GM18870 (cell line): ENCODE results near the gene WIPF3.
A peak's percentile ranks its signal among the peaks of the same experiment; 100 is the strongest.
"Not testable (repeated sequence)": the region's sequence is repeated elsewhere in the genome, so short reads cannot be mapped to it uniquely, and the experiment has no call there.

Source experiments
- ATAC-seq: cut with Tn5 transposase; IDR thresholded peaks from one replicate; pipeline ENCODE4 v1.9.1; 2021; ENCODE audit warnings: moderate library complexity; ENCODE audit not compliant: unreplicated experiment

WIPF3 gene

DNA sequence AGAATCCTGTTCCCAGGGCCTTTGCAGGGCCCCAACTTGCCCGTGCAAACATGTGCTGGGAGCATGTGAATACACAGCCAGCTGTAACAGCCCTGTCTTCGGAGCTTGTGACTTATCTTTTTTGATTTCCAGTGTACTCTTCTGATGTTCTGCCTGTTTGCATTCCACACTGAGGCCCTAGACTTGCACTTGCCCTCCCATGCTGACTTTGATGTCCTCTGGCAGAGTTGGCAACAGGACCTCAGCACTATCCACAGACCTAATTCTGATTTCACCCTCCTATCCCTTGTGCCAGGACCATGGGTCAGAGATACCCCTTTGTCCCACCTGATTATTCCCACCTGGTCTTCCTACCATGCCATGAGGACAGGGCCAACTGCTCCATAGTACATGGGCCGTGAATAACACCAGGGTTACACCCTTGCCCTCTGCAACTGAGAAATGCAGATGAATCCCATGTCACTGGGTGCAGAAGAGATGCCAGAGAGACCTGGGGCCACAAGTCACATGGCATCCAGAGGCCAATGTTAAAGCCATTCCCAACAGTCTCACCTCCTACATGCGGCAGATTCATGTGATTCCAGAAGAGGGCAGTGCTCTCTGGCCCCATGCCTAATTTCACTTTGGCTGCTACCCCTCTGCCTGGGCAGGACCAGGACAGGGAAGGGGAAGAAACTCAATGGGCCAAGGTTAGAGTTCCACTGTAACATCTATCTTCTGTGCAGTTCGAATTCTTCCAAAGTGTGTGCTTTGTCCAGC lies 140.3 kb downstream of the WIPF3 start:
- no peak for ATAC-seq

DNA sequence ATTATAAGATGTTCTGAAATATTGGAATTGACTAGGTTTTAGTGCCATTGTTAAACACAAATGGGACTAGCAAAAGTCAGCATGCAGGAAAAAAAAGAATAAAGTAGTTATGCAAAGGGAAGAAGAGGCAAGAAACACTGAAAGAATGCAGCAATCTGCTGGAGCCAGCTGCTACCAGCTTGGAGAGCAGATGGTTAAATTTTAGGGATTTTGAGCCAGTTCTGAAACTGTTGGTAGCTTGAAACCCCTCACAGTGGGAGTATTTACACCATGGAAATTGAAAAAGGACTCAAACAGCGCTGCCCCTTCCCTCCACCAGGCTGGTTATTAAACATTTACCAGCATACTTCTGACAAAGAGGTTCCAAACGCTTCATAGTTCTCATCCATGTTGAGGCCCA lies 142.3 kb downstream of the WIPF3 start:
- ATAC-seq: no peak

DNA sequence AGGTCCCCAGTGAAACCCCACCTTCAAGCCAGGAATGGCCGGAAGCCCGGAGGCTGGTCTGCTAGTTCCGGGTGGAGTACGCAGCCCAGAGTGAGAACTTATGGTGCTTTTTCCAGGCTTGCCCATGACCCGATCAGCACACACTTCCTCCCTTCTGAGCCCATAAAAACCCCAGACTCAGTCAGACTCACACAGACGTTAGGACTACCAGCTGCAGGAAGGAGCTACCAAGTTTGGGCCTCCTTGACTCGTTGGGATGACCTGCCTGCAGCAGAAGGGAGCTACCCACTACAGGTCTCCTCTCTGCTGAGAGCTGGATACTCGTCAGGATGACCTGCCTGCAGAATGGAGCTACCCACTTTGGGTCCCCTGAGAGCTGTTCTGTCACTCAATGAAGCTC lies 144.2 kb downstream of the WIPF3 start:
- ATAC-seq: no peak

DNA sequence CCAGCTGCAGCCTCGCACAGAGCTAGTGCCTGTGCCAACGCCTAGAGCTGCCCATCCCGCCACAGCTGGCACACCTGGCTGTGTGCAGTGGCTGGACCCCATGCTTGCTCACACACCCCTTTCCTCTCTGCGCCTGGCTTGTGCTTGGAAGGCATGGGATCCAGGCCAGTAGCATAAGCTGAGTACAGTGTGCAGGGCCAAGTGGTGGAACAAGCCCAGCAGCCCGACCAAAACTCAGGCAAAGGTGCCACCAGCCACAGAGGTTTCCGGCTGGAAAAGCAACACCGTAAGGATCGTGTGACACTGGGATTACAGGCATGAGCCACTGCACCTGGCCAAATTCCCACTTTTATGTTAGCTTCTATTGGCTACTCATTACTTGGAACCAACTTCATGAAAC lies 144.9 kb downstream of the WIPF3 start:
- no peak for ATAC-seq

DNA sequence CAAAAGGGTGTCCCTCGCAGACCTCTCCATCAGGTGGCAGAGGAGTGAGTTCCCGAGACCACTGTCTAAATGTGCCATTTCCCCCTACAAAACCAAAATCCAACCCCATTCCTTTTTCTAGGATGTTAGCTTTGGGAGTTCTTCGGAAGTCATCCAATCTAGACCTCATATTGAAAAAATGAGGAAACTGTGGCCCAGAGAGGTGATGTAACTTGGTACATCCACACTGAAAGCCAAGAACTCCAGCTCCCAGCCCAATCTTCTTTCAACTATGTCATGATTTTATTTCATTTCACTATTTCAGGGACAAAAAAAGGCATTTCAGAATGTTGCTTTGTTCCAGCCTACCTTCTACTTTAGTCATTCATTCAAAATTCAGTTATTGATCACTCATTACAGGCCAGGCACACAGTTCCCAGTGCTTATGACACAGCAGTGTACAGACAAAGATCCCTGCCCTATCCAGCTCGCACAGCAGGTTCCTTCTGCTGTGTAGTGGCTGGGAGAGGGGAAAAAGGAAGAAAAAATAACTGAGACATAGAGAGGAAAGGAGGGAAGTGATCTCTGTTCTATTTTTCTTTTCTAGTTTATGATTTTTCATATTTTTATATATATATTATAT lies 147.5 kb downstream of the WIPF3 start:
- no peak for ATAC-seq

DNA sequence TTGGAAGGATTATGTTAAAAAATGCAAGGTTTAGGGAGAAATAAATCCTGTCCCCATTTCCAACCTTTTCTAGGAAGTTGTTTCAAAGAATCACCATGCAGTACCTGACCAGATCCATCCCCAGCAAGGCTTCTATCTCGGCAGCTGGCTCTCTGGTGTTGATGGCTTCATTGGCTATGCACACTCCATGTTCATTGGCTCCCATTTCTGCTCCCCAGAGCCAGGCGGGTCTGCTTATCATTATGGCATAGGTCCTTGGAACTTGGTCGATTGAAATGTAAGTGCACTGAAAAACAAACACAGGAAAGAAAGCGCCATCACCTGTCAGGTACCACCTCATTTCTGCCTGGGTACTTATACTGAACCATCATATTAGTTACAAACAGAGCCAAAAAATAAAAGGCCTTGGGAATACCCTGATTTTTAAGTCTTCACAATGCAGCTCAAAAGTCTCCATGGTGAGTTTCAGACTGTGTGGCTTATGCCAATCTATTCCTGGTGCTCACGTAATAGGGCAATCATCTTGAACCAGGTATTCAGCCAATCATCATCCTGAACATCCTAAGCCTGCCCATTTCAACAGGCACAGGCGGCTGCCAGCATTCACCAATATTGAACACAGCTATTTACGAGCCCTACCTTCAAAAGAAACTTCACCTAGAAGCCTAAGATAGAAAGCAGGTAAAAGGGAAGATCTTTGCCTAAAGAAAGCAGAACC lies 148.9 kb downstream of the WIPF3 start:
- ATAC-seq: no peak

DNA sequence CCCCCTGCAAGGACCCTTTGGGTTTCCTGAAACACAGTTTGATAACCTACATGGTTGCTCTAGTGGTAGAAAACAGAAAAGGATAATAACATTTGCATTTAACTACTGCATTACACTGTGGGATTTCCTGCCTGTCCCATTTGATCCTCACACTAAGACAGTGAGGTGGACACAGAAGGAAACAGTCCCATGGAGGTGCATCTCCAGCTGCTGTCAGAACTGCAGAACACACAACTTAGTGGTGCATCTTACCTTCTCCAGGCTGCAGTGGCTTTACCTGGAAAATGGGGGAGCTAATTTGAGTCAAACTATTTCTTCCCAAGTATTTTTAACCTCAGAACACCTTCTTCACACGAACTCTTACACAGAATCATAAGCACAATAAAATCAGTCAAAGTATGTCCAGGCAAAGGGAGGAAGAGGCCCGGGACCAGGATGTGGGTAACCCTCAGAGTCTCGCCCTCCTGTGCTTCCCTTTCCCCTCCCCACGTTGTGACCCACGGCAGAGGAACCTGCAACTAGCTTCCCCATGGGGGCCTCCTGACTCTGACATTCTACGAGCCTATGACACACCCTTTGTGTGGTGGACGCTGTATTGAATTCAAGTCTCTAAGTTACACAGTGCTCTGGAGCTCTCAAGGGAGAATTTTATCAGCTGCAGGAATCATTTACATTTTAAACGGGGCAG lies 149.6 kb downstream of the WIPF3 start:
- ATAC-seq: peak; percentile 67

DNA sequence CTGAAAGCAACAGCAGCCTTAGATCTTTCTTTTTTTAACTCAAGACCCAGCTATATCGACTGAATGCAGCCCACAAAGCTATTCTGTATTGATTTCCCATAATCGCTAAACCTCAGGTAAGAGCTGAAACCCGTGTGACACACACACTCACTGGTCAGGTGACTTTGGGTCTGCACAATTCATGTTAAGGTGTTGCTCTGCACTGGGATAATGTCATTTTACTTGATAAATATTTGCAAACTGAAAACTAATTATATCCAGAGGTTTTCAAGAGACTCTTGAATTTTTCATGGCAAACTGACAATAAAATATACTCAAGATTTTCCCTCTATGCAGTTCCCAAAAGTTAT lies 150.2 kb downstream of the WIPF3 start:
- peak; percentile 17 for ATAC-seq

DNA sequence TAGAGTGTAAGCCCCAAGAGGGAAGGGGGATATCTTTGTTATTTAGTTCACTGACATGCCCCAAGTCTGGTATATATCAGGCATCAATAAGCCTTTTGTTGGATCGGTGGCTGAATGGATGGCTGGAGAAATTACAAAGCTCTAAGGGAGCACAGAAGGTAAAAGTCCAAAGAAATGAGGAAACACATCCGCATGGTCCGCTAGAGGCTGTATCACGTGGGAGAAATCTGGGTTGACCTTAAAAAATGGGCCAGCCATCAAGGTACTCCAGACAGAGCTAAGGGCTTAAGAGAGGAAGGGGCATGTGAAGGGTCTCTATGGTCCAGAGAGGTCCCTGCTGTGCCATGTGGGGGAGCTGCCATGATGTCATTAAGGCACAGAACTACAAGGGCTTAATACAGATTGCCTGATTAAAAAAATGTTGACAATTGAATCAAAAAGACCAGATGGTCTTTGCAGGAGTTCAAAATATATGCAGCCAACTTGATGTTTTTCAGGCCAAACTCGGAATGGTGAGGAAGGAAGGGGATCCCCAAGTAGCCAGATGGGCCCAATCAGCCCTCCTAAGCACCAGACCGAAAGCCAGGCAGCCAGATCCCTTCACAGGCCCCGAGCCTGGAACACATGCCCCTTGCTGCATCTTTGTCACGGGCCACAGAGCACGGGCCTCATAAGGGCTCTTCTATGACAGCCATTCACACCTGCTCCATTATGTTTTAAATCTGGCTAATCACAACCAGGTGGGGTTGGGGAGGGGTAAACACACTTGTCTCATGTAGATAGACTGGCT lies 151.4 kb downstream of the WIPF3 start:
- no peak for ATAC-seq

DNA sequence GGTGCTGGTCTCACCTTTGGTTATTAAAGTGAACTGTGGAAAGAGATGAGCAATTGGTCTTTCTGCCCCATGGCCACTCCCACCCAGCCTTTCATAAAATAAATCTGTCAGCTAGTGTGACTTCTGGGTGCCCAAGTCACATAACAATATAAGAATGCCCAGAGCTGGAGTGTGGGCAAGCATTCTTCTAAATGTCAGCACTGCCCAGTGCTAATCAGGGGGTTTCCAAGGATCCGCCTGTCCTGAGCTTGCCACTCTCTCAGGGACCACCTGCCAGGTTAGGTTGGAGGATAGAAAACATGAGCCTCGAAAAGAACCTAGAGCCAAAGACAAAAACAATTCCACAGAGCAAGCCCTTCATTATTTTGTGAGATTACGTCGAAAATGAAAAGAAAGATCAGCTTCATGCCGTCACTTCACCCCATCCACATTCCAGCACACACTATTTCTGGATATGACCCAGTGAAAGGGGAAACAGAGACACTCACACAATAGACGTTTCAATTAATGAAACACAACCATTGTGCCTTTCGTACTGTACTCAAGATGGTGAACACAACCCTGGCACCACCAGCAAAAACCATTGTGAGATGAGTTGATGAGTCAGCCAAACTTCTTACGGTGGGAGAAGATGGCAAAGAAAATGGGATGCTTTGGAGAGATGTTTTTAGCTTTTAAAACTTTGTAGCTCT lies 152.5 kb downstream of the WIPF3 start:
- no peak for ATAC-seq

DNA sequence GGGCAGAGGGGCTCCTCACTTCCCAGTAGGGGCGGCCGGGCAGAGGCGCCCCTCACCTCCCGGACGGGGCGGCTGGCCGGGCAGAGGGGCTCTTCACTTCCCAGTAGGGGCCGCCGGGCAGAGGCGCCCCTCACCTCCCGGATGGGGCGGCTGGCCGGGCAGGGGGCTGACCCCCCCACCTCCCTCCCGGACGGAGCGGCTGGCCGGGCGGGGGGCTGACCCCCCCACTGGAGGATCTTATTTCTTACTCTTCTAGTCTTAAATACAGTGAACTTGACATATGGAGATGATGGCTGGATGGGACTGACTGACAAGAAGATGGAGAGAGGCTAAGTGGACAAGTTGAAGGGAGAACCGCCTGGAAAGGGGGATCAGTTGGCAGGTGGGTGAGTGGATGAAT lies 155.3 kb downstream of the WIPF3 start:
- not testable (repeated sequence) for ATAC-seq

DNA sequence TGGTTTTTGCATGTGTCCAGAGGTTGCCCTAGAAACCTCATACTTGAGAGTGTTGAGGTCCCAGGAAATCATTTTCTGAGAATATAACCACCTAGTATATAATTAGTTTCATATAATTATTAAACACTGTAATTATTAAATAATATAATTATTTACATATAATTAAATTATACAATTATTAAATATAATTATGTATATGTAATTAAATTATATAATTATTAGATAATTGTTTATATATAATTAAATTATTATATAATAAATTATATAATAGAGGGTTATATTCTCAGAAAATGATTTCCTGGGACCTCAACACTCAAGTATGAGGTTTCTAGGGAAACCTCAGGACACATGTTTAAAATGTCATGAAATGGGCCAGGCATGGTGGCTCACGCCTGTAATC lies 155.7 kb downstream of the WIPF3 start:
- ATAC-seq: no peak

DNA sequence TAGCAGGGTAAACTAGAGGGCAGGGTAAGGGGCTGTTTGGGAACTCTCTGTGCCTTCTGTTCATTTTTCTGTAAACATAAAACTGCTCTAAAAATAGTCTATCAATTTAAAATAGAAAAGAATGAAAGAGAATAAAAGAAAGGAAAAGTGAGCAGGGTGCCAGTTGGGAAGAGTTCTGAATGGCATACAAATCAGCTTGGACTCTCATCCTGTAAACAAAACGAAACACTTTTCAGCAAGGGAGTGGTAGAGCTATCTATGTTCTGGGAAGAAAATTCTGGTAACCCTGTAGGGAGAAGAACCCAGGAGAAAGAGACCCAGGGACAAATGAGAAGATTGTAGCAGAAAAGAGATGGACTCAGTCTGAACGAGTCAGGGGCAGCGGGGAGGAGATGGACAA lies 158.7 kb downstream of the WIPF3 start:
- no peak for ATAC-seq
